OCI-LY7 (cell line): Measurements from ENCODE around the gene DYDC1. TPM values are rescaled to one million over a fixed set of nuclear protein-coding genes. Genes with fewer than 3 reads are reported as not detected.

Source experiments
- BruUV-seq: library from RNA; stranded (reverse); fragments of 400-500 nt; replicated peaks from 2 replicates; lab custom pipeline; 2021; lab: Mats Ljungman, UMichigan
- CTCF ChIA-PET: fragments of 300-600 bp; sonication (Branson Sonifier 250); formaldehyde crosslinking; loops from one replicate; lab custom pipeline; 2022; ENCODE audit warnings: antibody characterized with exemption; ENCODE audit not compliant: unreplicated experiment; lab: Charles Lee
- POLR2A ChIA-PET: fragments of 300-600 bp; sonication (Branson Sonifier 250); formaldehyde crosslinking; loops from one replicate; lab custom pipeline; 2022; ENCODE audit warnings: antibody characterized with exemption; lab: Charles Lee
- DNase-seq: peaks from one replicate; pipeline ENCODE4 v3.0.0-alpha.2; 2015; ENCODE audit warnings: low spot score
- H2AFZ ChIP-seq: fragments of 200-600 bp; sonication (generic), shearing (Covaris generic); 2 replicates; pipeline ENCODE4 v1.6.1; 2014; ENCODE audit warnings: mild to moderate bottlenecking, antibody characterized with exemption, low read length, moderate library complexity
- H3K27ac ChIP-seq: fragments of 200-600 bp; sonication (generic); 2 replicates; pipeline ENCODE4 v1.5.1; 2014; ENCODE audit warnings: mixed run types, low read depth, mild to moderate bottlenecking, moderate library complexity, low read length, inconsistent platforms; ENCODE audit not compliant: poor library complexity, severe bottlenecking
- H3K36me3 ChIP-seq: fragments of 200-600 bp; sonication (generic); 2 replicates; pipeline ENCODE4 v1.6.1; 2014; ENCODE audit warnings: mild to moderate bottlenecking, antibody characterized with exemption, low read length, moderate library complexity, mixed read lengths; ENCODE audit not compliant: insufficient read depth
- H3K4me1 ChIP-seq: fragments of 200-600 bp; sonication (generic); 2 replicates; pipeline ENCODE4 v1.5.1; 2014; ENCODE audit warnings: mild to moderate bottlenecking, low read length; ENCODE audit not compliant: insufficient read depth, poor library complexity, severe bottlenecking
- H3K4me2 ChIP-seq: fragments of 200-600 bp; sonication (generic); 2 replicates; pipeline ENCODE4 v1.6.1; 2014; ENCODE audit warnings: mild to moderate bottlenecking, low read length
- H3K4me3 ChIP-seq: fragments of 200-600 bp; sonication (generic); 2 replicates; pipeline ENCODE4 v1.5.1; 2014; ENCODE audit warnings: mild to moderate bottlenecking, low read depth, low read length; ENCODE audit not compliant: poor library complexity, severe bottlenecking
- H3K79me2 ChIP-seq: fragments of 200-600 bp; sonication (generic); 2 replicates; pipeline ENCODE4 v1.6.1; 2016; ENCODE audit warnings: low read depth, mild to moderate bottlenecking, low read length, moderate library complexity, mixed read lengths; ENCODE audit not compliant: insufficient read depth
- H3K9me2 ChIP-seq: fragments of 200-600 bp; sonication (generic); 2 replicates; pipeline ENCODE4 v1.6.1; 2016; ENCODE audit warnings: mild to moderate bottlenecking, low read length, mixed read lengths; ENCODE audit not compliant: insufficient read depth
- H3K9me3 ChIP-seq: fragments of 200-600 bp; sonication (generic); 2 replicates; pipeline ENCODE4 v1.6.1; 2014; ENCODE audit warnings: mild to moderate bottlenecking, mixed run types, low read length, mixed read lengths
- H4K20me1 ChIP-seq: fragments of 200-600 bp; sonication (generic); 2 replicates; pipeline ENCODE4 v1.6.1; 2014; ENCODE audit warnings: mild to moderate bottlenecking, antibody characterized with exemption, low read length, moderate library complexity, mixed read lengths; ENCODE audit not compliant: insufficient read depth
- EZH2phosphoT487 ChIP-seq: fragments of 200-600 bp; sonication (generic); IDR thresholded peaks from 2 replicates; pipeline ENCODE4 v1.6.1; 2018; ENCODE audit warnings: low read depth, borderline replicate concordance, mild to moderate bottlenecking, mixed run types, antibody characterized with exemption, low read length, moderate library complexity, mixed read lengths
- intact Hi-C: fragments of 100-400 bp; cut with micrococcal nuclease; formaldehyde crosslinking; loops from one replicate; pipeline ENCODE4 v1.10.0; 2022; ENCODE audit not compliant: unreplicated experiment
- total RNA-seq, 2 experiments: library from RNA; depleted of rRNA in 1 of 2; stranded (reverse); fragments of >200 nt in 1 of 2; shearing (Covaris generic) in 1 of 2; gene quantifications; 2 replicates each; pipeline ENCODE4 v1.2.3, GENCODE V29; 2014 to 2022
- TF ChIP-seq, protein P1 (sequence below): fragments of 200-600 bp; sonication (generic); conservative IDR thresholded peaks from 2 replicates; pipeline ENCODE4 v1.5.1; 2014; ENCODE audit warnings: mild to moderate bottlenecking, antibody characterized with exemption, low read length, moderate library complexity, mixed read lengths

Gene DYDC1
- total RNA-seq, 2 experiments from 2014 or later: not detected

DNA sequence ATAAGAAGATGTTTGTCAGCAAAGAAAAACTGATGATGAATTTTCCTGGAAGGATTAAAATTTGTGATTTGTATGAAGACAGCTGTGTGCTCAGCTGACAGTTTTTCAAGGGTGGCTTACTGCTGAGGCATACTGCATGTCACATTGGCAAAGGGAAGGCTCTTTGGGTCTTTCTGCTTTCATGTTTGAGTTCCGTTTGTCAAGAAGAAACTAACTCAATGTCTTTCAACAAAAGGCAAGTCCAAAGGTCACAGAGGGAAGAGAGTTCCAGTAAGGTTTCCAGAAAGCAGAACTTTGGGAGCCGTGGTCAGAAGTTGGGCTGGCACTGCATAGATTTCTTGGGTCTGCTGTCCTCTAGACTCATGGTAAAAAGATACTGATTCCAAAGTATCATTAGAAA, 16.9 kb upstream of the DYDC1 start:
- POLR2A ChIA-PET: interaction anchor here (1.0 kb wide), 2 partner anchors 19 to 235 kb away, joined by 3 to 4 read pairs; no protein-coding TSS in a partner anchor
- Histone ChIP-seq H3K9me3 (no peaks in the 10 kb centered on the region), H2AFZ (no peak overlapping the region), H3K27ac (no peak overlapping the region), H3K36me3 (no peaks in the 10 kb centered on the region), H3K79me2 (no peaks in the 10 kb centered on the region), H3K4me2 (no peak overlapping the region), H3K4me1 (no peaks in the 10 kb centered on the region), H3K4me3 (no peak overlapping the region), H3K9me2 (no peaks in the 10 kb centered on the region), H4K20me1 (no peaks in the 10 kb centered on the region)
- intact Hi-C loops: no loop called here
- CTCF ChIA-PET: no interaction called here
- DNase-seq: no peak
- TF ChIP-seq EZH2phosphoT487: no peak
- TF ChIP-seq, protein P1, sequence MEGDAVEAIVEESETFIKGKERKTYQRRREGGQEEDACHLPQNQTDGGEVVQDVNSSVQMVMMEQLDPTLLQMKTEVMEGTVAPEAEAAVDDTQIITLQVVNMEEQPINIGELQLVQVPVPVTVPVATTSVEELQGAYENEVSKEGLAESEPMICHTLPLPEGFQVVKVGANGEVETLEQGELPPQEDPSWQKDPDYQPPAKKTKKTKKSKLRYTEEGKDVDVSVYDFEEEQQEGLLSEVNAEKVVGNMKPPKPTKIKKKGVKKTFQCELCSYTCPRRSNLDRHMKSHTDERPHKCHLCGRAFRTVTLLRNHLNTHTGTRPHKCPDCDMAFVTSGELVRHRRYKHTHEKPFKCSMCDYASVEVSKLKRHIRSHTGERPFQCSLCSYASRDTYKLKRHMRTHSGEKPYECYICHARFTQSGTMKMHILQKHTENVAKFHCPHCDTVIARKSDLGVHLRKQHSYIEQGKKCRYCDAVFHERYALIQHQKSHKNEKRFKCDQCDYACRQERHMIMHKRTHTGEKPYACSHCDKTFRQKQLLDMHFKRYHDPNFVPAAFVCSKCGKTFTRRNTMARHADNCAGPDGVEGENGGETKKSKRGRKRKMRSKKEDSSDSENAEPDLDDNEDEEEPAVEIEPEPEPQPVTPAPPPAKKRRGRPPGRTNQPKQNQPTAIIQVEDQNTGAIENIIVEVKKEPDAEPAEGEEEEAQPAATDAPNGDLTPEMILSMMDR: no peak
- no TSS peak for BruUV-seq

DNA sequence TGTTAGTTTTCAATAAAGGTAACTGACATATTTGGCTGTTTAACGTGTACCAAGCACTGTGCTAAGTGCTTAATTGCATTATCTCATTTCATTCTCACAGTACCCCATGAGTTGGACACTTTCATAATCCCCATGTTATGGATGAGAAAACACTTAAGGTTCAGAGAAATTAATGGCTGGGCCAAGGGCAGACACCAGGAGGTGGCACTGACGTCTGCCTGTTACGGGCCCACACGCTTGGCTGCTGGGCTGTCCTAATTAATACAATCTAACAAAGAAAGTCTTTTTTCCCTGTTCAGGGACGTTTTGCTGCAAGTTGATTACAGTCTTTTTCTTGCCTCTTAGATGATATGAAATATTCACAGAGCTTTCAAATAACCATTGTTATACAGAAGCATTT, 16.1 kb upstream of the DYDC1 start:
- intact Hi-C loops: no loop called here
- CTCF ChIA-PET: no interaction called here

DNA sequence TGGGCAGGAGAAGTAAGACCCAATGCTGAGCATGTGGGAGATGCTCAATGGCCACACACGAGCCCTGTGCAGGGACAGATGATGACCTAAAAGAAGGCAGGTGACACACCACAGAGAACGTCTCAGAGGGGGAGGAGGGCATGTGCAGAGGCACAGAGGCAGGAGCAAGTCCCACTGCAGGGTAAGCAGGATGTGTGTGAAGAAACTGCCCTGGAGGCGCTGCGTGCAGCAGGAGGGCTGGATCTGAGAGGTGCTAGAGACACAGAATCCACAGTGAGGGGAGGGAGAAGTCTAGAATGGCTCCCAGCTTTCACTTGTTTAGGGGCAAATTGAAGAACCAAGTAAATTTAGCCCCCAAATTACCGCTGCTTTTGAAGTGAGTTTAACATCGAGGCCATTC, 14.9 kb upstream of the DYDC1 start:
- ChIA-PET CTCF (no interaction called here), POLR2A (no interaction called here)
- BruUV-seq: no TSS peak
- Histone ChIP-seq H4K20me1 (no peaks in the 10 kb centered on the region), H3K4me1 (no peaks in the 10 kb centered on the region), H3K9me2 (no peaks in the 10 kb centered on the region), H2AFZ (no peak overlapping the region), H3K27ac (no peak overlapping the region), H3K4me2 (no peak overlapping the region), H3K79me2 (no peaks in the 10 kb centered on the region), H3K4me3 (no peak overlapping the region), H3K36me3 (no peaks in the 10 kb centered on the region), H3K9me3 (peaks cover 11% of the 10 kb centered on the region; the same call in 1 of the 2 replicates)
- no peak for DNase-seq
- TF ChIP-seq, protein P1: no peak
- no peak for TF ChIP-seq EZH2phosphoT487
- intact Hi-C loops: no loop called here

More for the DNA sequence above, 16.1 kb upstream of the DYDC1 start:
- Histone ChIP-seq H3K4me1 (no peaks in the 10 kb centered on the region), H4K20me1 (no peaks in the 10 kb centered on the region), H2AFZ (no peak overlapping the region), H3K4me3 (no peak overlapping the region), H3K79me2 (no peaks in the 10 kb centered on the region), H3K9me3 (peaks cover 7% of the 10 kb centered on the region; the same call in 1 of the 2 replicates), H3K9me2 (no peaks in the 10 kb centered on the region), H3K4me2 (no peak overlapping the region), H3K27ac (no peak overlapping the region), H3K36me3 (no peaks in the 10 kb centered on the region)
- POLR2A ChIA-PET: interaction anchor here (0.7 to 1.0 kb wide), 3 partner anchors 18 to 236 kb away, joined by 3 to 4 read pairs (median 3); no protein-coding TSS in a partner anchor
- BruUV-seq: no TSS peak
- no peak for DNase-seq
- TF ChIP-seq EZH2phosphoT487: no peak
- TF ChIP-seq, protein P1: no peak
